H1 (cell line): ENCODE measurements around the gene ATXN7. TPM values are rescaled to one million over a fixed set of nuclear protein-coding genes. Genes with fewer than 3 reads are reported as not detected.

ENCODE experiments used
- FOSL1 ChIP-seq: IDR thresholded peaks from 2 replicates; pipeline ENCODE4 v1.6.1; 2011; ENCODE audit warnings: mild to moderate bottlenecking, low read depth, low read length, moderate library complexity; ENCODE audit not compliant: insufficient read depth
- polyA plus RNA-seq, 7 experiments: library from polyadenylated mRNA; depleted of rRNA in 3 of 7; stranded (reverse) in 5 of 7; unstranded in 2 of 7; fragments of >200 nt in 5 of 7; fragments of 200-250 nt in 2 of 7; gene quantifications; 1 replicate in 5 of 7; 2 replicates in 1 of 7; 4 replicates in 1 of 7; pipeline versions ENCODE4 v1.2.1 to v1.2.3, GENCODE V29; 2011 to 2013; ENCODE audit warnings: missing spikeins in 2 of 7, mixed read lengths in 2 of 7
- total RNA-seq: library from RNA; stranded (reverse); fragmentation: NEBNext Ultra II Directional; extraction: Animal tissue kit (Norgen Biotek cat#: 25700); gene quantifications from 2 replicates; pipeline ENCODE4 v1.2.1, GENCODE V29; 2021

The ATXN7 gene
- total and polyA plus RNA-seq, 2 of the 8 experiments (the other 6 are each of a cell fraction or from before 2014, with no cell fraction given): 15.5 to 16.8 TPM

DNA sequence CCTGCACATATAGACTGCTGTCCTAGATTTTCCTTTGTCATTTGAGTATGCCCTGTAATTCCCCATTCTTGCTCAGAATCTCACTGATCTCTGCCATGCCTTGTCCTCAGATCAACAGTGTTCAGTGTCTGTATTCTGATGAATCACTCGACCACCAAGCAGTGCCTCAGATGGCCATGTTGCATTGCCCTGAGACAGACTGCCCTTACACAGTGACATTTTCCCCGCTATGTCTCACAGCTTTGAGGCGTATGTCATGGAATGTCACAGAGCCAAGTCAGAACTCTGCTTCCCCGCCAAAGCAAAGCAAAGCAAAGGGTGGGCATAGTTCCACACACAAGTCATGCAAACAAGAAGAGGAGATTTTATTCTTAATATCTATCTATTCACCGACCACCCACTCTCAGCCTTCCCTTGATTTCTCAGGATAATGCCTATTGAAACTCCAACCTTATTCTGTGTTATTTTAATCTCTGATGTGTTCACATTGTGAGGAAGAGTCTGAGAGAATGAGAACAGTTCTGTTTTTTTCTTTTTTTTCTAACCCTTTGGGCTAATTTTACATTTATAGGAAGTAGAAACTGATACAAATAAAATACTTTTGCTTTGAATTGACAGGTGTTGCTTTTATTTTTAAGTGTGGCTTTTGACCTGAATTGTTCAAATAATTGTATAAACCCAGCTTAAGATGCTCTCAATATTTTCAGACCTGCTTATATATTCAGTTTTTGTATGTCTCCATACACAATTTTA, 176.5 kb downstream of the ATXN7 start (continued):
- TF ChIP-seq FOSL1: no peak
